Stimulated activated naive CD4-positive, alpha-beta T cell treated with Interleukin-2 at 50 U/mL for 16 hours (primary cell): ENCODE results near the gene MYO7B.

Source experiments
- DNase-seq: peaks from one replicate; lab custom pipeline; 2025; lab: John Stamatoyannopoulos, UW

Gene MYO7B

GRCh38 chr2:127681288-127681804 is 145.9 kb downstream of the MYO7B start:
- no peak for DNase-seq

GRCh38 chr2:127681976-127682857 is 146.7 kb downstream of the MYO7B start:
- DNase-seq = no peak

GRCh38 chr2:127683056-127683455 is 147.6 kb downstream of the MYO7B start:
- no peak for DNase-seq

- DNase-seq = no peak
Observed at GRCh38 chr2:127683757-127684156, 148.3 kb downstream of the MYO7B start.

- no peak for DNase-seq
Observed at GRCh38 chr2:127685410-127686080, 150.1 kb downstream of the MYO7B start.
